ENCODE results near the gene TMEM234. TPM values are rescaled to one million over a fixed set of nuclear protein-coding genes. Genes with fewer than 3 reads are reported as not detected.
A peak's percentile ranks its signal among the peaks of the same experiment; 100 is the strongest.

The TMEM234 gene
- total RNA-seq, 4 donors from 2014 or later = 7.7 to 18.7 (median 12.6) TPM

DNA sequence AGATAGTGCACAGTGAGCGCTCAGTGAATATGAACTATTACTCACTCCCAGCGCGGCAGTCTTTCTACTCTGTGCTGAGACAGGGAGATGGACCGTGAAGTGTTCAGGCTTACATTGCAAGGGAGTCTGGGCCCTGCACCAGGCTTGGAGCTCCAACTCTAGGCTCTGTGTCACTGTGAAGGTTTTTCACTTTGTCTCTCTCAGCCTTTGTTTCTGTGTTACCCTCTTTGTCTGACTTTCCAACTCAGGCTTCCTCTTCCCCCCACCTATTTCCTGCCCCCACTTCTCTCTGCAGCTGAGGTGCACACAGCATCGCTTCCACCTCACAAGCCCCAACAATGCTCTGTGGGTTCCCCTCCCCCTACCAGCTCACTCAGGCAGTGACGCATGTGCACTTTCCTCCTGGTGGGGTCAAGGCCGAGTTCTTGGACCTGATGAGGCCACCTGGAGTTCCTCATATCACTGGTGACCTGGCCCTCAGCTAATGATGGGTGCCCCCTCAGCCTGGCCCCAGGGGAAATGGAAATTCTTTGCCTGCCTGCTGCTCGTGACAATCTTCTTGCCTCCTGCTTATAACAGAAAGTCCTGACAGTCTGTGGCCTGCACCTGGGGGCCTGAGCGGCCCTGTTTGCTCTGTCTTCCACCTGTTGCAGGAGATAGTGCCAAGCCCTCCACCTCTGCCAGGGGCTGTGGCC, 27.8 kb upstream of the TMEM234 start:
- no peaks in the 10 kb centered on the region for H3K9me3 ChIP-seq
- H3K4me3 ChIP-seq = no peak overlapping the region
- WGBS = 59% methylated on average over 9 of the region's 9 CpGs
- H3K36me3 ChIP-seq = no peaks in the 10 kb centered on the region
- peak; percentile 67 to 79 for DNase-seq (ENCODE audit: low spot score in 2 of 2)
- peaks cover 32% of the 10 kb centered on the region for H3K4me1 ChIP-seq
- TF ChIP-seq, protein P1, sequence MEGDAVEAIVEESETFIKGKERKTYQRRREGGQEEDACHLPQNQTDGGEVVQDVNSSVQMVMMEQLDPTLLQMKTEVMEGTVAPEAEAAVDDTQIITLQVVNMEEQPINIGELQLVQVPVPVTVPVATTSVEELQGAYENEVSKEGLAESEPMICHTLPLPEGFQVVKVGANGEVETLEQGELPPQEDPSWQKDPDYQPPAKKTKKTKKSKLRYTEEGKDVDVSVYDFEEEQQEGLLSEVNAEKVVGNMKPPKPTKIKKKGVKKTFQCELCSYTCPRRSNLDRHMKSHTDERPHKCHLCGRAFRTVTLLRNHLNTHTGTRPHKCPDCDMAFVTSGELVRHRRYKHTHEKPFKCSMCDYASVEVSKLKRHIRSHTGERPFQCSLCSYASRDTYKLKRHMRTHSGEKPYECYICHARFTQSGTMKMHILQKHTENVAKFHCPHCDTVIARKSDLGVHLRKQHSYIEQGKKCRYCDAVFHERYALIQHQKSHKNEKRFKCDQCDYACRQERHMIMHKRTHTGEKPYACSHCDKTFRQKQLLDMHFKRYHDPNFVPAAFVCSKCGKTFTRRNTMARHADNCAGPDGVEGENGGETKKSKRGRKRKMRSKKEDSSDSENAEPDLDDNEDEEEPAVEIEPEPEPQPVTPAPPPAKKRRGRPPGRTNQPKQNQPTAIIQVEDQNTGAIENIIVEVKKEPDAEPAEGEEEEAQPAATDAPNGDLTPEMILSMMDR (IDR thresholded peaks at IDR 0.05) = no peak
- H3K27ac ChIP-seq = peak overlapping the region; percentile 47
- no peaks in the 10 kb centered on the region for H3K27me3 ChIP-seq

DNA sequence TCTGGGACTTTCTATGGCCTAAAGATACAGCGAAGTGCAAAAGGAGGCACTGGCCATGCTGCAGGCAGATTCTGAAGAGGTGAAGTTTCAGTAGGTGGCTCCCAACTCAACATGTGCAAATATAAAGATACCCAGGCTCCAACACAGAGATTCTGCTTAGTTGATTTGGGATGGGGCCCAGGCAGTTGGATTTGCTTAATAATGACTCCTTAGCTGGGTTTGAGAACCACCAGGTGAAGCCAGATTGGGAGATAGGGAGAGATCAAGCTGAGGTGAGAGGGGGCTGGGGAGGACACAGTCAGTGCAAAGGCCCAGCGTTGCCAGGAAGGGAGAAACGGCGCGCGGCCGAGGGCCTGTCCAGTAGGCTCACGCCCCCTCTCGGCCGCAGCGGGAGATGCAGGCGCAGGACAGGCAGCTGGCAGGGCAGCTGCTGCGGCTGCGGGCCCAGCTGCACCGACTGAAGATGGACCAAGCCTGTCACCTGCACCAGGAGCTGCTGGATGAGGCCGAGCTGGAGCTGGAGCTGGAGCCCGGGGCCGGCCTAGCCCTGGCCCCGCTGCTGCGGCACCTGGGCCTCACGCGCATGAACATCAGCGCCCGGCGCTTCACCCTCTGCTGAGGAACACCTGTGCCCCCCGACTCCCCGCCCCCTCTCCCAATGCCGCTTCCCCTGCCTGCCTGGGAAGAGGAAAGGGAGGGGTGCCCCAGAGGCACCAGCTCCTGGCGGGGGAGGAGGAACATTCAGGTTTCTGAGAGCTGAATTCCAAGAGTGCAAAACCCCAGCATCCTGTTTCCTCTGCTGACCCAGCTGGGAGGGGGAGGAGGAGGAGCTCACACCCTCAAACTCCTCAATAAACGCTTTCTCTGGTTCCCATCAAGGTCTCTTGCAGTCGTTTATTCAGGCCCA, 26.1 kb upstream of the TMEM234 start:
- DNase-seq (ENCODE audit: low spot score in 2 of 2) = peak; percentile 90 to 92
- TF ChIP-seq, protein P1 (IDR thresholded peaks at IDR 0.05) = peak; percentile 39 to 94
- no peak for TF ChIP-seq POLR2AphosphoS5 (IDR thresholded peaks at IDR 0.05)
- TF ChIP-seq POLR2A (IDR thresholded peaks at IDR 0.05) = no peak
- peaks cover 32% of the 10 kb centered on the region for H3K4me1 ChIP-seq
- no peak overlapping the region for H3K27ac ChIP-seq
- whole genome bisulfite sequencing = 10% methylated on average over 15 of the region's 31 CpGs
- no peaks in the 10 kb centered on the region for H3K36me3 ChIP-seq
- H3K27me3 ChIP-seq = no peaks in the 10 kb centered on the region
- no peaks in the 10 kb centered on the region for H3K9me3 ChIP-seq
- H3K4me3 ChIP-seq = no peak overlapping the region

DNA sequence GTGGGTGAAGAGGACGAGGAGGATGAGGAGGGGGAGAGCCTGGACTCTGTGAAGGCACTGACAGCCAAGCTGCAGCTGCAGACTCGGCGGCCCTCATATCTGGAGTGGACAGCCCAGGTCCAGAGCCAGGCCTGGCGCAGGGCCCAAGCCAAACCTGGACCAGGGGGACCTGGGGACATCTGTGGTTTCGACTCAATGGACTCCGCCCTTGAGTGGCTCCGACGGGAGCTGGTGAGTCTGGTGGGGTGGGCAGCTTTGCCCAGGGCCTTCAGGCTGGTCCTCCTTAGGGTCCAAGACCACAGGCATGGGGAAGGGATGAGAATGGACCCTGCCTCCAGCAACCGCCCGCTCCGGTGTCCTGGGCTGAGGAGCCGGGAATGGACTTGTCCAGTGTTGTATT, 25.3 kb upstream of the TMEM234 start:
- DNase-seq (ENCODE audit: low spot score in 2 of 2) = peak in 1 of 2 donors; percentile 66
- TF ChIP-seq POLR2AphosphoS5 (IDR thresholded peaks at IDR 0.05) (no peak), EP300 (IDR thresholded peaks at IDR 0.05) (no peak), POLR2A (IDR thresholded peaks at IDR 0.05) (no peak)
- TF ChIP-seq, protein P1 (IDR thresholded peaks at IDR 0.05) = no peak
- Histone ChIP-seq H3K4me1 (peaks cover 36% of the 10 kb centered on the region), H3K27ac (peak overlapping the region; percentile 23), H3K27me3 (no peaks in the 10 kb centered on the region), H3K36me3 (no peaks in the 10 kb centered on the region), H3K9me3 (no peaks in the 10 kb centered on the region), H3K4me3 (no peak overlapping the region)
- WGBS = 72% methylated on average over 8 of the region's 12 CpGs

DNA sequence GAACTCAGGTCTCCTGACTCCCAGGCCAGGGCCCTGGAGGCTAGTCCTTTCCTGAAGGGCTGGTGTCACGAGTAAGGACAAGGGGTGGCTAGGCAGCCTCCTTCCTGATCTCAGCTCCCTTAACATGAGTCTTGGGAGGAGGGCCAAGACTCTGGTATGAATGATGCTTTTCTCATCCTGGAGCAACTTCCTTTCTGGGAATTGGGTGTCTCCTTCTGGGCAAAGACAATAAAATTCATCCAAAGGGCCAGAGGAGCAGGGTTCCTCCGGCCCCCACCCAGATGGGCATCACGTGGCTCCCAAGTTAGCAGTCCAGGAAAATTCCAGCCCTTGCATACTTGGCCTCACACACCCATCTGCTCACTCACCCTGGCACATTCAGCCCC, 24.7 kb upstream of the TMEM234 start, which contains the start of gene FAM167B:
Gene FAM167B, plus strand, starts transcription at position 335 of the 386 bp plus-strand sequence. CDS start 200 bp downstream, outside the sequence.
- TF ChIP-seq, protein P1 (IDR thresholded peaks at IDR 0.05) = no peak
- TF ChIP-seq EP300 (IDR thresholded peaks at IDR 0.05) (no peak), POLR2AphosphoS5 (IDR thresholded peaks at IDR 0.05) (no peak), POLR2A (IDR thresholded peaks at IDR 0.05) (no peak)
- Histone ChIP-seq H3K36me3 (no peaks in the 10 kb centered on the region), H3K4me1 (peaks cover 41% of the 10 kb centered on the region), H3K27ac (peak within 1 kb of the TSS; percentile 23), H3K4me3 (no peak within 1 kb of the TSS), H3K9me3 (no peaks in the 10 kb centered on the region), H3K27me3 (no peaks in the 10 kb centered on the region)
- DNase-seq (ENCODE audit: low spot score in 2 of 2) = peak in 1 of 2 donors; percentile 72
- 17% methylated on average over 3 of the region's 3 CpGs for WGBS

DNA sequence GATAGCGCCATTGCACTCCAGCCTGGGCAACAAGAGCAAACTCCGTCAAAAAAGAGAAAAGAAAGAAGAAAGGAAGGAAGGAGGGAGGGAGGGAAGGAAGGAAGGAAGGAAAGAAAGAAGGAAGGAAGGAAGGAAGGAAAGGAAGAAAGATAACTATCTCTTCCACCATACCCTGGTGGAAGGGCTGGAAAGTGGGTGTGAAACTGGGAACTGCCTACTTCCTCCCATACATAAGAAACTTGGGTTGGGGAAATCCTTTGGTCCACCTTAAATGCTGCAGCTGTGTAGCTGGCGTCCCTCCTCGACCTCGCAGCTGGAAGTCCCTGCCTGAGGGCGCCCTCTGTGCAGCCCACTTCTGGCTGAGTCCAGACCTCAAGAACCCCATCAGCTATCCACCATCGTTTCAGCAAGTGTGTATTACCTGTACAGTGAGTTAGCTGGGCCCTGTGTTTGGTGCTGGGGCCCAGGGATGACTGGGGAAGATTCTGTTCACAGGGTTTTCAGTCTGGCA, 20.2 kb upstream of the TMEM234 start:
- Histone ChIP-seq H3K4me3 (no peak overlapping the region), H3K36me3 (no peaks in the 10 kb centered on the region), H3K27ac (no peak overlapping the region), H3K27me3 (no peaks in the 10 kb centered on the region), H3K4me1 (peaks cover 41% of the 10 kb centered on the region), H3K9me3 (no peaks in the 10 kb centered on the region)
- DNase-seq (ENCODE audit: low spot score in 2 of 2) = no peak
- 25% methylated on average over 7 of the region's 7 CpGs for WGBS
- TF ChIP-seq EP300 (IDR thresholded peaks at IDR 0.05) (no peak), POLR2AphosphoS5 (IDR thresholded peaks at IDR 0.05) (no peak), POLR2A (IDR thresholded peaks at IDR 0.05) (no peak)
- TF ChIP-seq, protein P1 (IDR thresholded peaks at IDR 0.05) = no peak

All from suprapubic skin (tissue), 4 donors.